Measurements from ENCODE around the gene SFXN5.

DNA sequence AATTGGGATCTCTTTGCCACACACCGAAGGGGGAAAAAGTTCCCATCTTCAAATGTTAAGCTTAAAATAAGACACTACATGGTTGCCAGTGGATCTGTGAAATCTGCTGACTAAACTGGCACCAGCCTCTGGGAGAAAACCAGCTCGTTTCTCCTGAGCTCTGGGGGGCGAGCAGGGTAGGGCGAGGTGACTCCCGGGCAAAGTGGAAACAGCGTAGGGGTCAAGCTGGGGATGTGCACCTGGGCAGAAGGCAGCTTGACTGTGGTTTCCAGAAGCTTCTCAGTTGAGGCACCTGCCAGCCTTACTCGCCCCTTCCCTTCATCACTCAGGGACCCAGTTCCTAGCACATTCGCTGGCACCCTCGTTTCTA is 62.8 kb downstream of the SFXN5 start:
- TF ChIP-seq, protein P1, sequence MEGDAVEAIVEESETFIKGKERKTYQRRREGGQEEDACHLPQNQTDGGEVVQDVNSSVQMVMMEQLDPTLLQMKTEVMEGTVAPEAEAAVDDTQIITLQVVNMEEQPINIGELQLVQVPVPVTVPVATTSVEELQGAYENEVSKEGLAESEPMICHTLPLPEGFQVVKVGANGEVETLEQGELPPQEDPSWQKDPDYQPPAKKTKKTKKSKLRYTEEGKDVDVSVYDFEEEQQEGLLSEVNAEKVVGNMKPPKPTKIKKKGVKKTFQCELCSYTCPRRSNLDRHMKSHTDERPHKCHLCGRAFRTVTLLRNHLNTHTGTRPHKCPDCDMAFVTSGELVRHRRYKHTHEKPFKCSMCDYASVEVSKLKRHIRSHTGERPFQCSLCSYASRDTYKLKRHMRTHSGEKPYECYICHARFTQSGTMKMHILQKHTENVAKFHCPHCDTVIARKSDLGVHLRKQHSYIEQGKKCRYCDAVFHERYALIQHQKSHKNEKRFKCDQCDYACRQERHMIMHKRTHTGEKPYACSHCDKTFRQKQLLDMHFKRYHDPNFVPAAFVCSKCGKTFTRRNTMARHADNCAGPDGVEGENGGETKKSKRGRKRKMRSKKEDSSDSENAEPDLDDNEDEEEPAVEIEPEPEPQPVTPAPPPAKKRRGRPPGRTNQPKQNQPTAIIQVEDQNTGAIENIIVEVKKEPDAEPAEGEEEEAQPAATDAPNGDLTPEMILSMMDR (conservative IDR thresholded peaks at IDR 0.05; ENCODE audit: low read depth, low read length), result no peak
- no peak for TF ChIP-seq CEBPB (IDR thresholded peaks at IDR 0.05; ENCODE audit: low read depth, low read length)
- TF ChIP-seq, protein P2, sequence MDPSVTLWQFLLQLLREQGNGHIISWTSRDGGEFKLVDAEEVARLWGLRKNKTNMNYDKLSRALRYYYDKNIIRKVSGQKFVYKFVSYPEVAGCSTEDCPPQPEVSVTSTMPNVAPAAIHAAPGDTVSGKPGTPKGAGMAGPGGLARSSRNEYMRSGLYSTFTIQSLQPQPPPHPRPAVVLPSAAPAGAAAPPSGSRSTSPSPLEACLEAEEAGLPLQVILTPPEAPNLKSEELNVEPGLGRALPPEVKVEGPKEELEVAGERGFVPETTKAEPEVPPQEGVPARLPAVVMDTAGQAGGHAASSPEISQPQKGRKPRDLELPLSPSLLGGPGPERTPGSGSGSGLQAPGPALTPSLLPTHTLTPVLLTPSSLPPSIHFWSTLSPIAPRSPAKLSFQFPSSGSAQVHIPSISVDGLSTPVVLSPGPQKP (IDR thresholded peaks at IDR 0.05; ENCODE audit: borderline replicate concordance, low read depth, low read length), result no peak
- no peak for TF ChIP-seq POLR2A (IDR thresholded peaks at IDR 0.05; ENCODE audit: low read depth, low read length)

All from IMR-90 (cell line).